NOMO-1 treated with DMSO at 0.1 percent for 48 hours (cell line): ENCODE results near the gene AQP9.

ENCODE experiments used
- DNase-seq: peaks from one replicate; lab custom pipeline; 2025; ENCODE audit not compliant: unreplicated experiment; lab: John Stamatoyannopoulos, UW

AQP9 gene

DNA sequence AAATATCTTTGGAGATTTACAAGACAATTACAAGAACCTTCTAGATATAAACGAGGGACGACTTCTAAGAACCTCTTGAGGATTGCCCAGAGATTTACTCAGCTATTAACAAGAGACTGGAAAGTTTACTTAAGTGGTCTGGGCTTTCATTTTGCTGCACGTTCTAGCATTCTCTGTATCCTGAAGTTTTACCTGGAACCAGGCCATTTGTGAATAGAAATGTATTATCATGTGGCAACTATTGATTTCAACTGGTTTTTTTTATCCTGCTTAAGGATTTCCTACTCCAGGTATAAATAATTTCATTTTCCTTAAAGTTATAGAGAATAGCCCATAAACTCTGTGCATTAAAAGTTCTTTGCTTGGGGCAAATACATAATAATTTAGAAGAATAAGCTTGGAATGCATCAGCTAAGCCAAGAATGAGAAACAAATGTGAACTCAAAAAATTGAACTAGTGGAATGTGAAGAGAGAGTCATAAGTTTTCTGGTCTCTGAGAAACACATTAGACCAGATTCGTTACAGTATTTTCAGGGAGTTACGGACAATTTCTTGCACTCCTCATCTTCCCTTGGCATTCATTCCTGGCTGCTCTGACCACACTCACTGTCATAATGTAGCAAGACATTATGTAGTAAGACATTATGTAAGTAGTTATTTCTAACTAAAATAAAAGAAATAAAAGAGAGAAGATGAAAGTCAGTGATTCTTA, 1.3 kb downstream of the AQP9 start:
- no peak for DNase-seq

DNA sequence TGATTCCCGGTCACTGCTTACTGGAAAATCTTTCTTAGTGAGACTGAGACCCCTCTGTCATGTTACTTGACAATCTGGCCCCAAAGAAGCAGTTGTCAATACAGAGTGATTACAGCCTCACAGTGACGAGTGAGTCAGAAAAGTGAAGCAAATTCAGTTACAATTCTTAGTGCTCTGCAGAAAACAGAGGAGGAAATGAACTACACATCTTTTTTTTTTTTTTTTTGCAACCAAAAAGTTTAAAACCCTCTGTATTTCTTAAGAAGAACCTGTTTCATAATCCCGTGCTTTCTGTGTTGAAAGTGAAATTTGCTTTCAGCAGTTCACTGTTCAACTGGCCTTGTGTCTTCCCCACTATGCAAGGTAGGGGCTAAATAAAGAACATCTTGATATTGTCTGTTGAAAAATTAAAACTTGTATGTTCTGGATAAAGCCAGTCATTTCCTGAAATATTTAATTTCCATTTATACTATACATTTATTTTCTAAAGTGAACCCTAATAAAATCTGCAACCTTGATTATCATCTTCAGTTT, 1.9 kb downstream of the AQP9 start:
- peak; percentile 80 for DNase-seq

DNA sequence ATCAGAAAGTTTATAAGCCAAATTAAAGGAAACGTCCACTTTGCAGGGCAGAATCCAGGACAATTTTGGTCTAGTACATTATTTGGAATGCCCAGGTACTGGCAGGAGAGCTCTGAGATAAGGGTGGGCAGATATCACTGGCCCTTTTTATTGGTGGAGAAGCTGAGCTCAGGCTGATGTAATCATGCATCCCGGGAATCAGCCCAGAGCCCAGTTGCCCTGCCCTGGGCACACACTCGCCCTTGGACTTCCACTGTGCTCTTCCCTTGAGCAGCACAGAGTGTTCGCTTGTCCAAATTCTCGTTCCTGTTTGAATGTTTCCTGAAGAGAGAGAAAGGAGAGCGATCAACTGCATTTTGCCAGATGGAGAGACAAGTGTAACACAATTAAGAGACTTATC, 3.7 kb downstream of the AQP9 start:
- no peak for DNase-seq

DNA sequence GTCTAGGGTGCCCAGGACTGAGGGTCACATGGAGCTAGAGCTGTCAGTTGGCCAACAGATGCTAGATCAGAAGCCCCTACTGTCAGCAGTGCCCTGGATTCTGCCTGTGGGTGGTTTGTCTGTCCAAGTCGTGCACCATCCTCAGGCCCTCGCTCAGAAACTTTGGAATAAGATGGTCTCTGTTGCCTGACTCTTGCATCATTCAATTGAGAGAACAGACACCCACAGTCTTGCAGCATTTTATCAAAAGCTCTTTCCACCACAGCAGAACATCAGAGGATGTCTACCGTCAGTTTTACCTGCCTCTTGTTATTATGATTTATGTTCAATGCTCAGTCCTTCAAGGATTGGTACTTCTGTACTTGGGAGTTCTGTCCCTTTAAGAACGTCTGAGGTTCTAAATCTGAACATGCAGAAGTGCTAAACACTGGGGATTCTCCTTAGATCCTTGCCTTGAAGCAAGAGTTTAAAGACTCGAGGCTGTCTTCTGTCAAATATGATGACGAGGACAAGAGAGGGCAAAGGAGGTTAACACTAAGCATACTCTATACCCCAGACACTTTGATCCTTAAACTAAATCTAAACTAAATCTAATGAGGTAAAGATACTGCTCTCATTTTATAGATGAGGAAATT, 4.8 kb downstream of the AQP9 start:
- DNase-seq = no peak

DNA sequence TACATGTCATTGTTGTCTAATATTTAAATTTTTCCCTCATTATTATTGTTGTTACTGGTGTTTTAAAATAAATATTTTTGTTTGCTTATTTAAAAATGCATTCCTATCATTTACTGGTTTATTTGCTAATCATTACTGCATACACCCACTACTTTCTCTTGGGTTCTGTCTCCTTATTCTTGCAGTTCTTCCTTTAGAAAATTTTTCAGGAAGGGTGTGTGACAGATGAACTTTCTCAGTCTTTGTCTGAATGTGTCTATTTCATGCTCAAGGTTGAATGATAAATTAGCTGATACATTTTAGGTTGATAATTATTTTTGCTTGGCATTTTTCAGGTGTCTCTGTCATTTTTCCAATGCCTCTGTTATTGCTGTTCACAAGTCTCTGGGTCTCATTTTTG, 7.4 kb downstream of the AQP9 start:
- DNase-seq = no peak

DNA sequence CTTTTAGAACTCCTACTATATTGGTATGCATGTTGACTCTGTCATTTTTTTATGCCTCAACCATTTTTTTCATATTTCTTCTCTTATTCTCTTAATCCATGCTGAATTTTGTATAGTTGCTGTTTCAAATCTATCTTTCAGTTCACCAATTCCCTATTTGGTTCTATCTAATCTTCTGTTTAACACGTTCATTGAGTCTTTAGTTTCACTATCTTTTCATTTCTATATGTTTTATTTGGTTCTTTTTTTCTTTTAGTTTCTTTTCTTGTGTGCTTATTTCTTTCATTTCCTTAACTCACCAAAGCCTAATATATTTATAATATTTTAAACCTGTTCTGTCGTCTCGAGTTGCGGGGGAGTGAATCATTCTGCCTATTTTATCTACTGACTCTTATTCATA, 8.0 kb downstream of the AQP9 start:
- DNase-seq = no peak

DNA sequence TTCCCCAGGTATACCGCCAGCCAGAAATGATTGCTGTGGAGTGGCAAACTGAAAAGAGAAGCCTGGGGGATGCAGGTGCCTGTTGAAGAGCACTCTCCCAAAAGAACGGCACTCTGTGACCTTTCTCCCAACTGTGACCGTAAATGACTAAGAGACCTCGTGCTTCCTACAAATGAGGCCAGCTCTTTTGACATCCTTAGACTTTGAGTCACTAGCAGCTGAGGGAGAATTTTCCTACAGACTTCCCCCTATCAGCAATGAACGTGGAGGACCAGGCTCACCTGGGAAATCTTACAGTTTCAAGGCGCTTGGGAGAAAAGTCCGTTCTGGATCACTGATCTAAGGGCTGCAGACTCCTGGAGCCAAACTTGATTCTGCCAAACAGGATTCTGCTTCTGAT, 8.6 kb downstream of the AQP9 start:
- DNase-seq = peak; percentile 83

DNA sequence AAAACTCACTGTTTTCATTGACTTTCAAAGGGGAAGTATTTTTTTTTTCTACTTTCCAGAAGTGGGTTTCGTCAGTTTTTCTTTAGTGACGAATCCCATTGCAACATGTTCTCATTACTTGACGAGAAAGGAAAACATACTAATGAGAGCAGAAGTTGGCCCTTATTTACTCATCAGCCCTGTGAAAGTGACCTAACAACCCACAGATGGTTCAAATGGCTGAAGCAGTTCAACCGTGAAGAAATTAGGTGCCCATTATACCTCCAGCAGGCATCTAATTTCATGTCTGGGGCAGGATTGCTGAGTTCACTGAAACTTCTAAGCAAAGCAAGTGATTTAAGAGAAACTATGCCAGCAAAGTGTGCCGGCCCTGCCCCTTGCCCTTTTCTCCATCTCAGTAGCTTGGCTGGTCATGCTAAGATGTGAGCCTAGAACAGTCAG, 9.0 kb downstream of the AQP9 start:
- DNase-seq = peak; percentile 91

DNA sequence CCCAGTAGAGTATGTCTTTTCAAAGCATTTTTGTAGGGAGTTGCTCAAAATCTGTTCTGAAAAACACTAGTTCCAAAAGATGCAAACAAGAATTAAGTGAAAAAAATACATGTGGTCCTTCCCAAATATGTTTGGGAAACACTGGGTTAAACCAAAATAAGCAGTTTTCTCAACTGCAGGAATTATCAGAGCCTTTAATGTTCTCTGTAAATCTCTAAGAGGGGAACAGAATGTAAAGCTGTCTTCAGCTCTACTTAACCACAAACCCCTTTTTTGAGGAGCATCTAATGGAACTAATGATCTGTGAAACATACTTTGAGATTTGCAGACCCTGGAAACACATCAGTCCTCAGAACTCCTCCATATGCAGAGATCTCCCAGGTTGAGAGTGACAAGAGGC, 9.9 kb downstream of the AQP9 start:
- DNase-seq = no peak

DNA sequence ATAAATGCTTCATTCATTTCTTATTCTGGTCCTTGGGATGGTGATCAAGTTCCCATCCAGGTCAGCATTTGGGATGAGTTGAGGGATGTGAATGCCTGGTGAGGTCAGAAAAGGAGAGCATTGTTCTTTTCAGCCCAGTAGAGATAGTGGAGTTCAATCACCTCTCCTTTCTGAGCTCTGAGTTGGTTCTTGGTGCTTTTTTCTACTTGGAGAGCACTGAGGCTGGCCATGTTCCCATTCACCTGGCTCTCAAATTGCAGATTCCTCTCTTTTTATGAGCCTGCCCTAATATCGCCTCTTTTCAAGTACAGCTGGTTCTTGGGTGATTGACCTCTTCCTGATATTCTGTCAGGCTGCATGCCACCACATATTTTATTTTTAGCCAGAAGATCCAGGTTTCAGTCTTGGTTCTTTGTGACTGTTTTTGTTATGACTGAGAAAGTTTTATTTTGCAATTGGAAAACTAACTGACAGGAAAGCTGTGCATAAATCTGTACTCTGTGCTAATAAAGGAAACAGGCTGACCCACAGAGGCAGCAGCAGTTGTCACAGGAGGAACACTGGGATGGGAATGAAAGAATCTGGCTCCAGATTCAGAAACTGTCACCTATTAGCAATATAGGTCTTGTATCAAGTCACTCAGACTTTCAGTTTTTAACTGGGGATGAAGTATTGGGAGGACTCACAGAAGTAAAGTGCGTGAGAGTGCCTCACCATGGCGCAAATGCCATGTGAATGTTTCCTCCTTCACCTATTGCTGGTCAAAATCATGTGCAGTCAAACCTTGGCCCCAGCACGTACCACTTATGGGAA, 10.7 kb downstream of the AQP9 start:
- no peak for DNase-seq

DNA sequence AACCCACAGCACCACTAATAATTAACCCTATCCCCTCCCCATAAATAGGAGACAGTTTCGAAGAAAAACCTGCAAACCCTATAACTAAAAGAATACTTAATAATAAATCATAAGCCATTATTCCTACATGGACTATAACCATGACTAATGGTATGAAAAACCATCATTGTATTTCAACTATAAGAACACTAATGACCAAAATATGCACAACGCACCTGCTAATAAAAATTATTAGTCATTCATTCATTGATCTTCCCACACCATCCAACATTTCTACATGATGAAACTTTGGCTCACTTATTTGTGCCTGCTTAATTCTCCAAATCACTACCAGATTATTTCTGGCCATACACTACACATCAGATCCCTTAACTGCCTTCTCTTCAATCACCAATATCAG, 16.6 kb downstream of the AQP9 start:
- DNase-seq = no peak

DNA sequence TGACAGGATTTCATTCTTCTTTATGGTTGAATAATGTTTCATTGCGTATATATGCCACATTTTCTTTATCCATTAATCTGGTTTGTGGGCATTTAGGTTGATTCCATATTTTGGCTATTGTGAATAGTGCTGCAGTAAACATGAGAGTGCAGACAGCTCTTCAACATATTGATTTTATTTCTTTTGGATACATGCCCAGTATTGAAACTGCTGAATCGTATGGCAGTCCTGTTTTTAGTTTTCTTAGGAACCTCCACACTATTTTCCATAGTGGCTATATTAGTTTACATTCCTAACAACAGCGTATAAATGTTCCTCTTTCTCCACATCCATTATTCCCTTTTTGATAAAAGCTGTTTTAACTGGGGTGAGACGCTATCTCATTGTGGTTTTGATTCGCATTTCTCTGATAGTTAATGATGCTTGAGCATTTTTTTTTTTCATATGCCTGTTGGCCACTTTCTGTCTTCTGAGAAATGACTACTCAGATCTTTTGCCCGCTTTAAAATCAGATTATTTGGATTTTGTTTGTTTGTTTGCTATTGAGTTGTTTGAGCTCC, 21.7 kb downstream of the AQP9 start:
- no peak for DNase-seq

DNA sequence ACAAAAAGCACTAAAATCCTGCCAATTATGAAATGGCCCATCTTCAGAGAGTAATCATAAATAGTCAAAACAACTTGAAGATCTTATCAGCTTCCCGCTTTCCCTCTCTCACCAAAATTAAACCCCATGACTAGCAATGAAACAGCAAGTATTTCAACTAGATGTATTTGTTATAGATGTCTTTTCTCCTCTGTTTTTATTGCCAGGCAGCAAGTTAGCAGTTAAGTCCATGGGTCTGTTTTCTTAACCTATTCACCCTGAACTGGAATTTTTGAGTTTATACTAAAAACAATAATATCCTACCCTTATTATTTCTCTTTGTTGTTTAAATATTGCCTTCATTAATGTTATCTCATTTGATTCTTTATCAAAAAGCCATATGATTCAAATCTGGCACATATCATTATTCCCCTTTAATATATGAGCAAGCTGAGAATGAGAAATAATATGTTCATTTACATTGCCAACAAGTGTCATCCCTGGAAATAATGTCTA, 23.3 kb downstream of the AQP9 start:
- DNase-seq = no peak

DNA sequence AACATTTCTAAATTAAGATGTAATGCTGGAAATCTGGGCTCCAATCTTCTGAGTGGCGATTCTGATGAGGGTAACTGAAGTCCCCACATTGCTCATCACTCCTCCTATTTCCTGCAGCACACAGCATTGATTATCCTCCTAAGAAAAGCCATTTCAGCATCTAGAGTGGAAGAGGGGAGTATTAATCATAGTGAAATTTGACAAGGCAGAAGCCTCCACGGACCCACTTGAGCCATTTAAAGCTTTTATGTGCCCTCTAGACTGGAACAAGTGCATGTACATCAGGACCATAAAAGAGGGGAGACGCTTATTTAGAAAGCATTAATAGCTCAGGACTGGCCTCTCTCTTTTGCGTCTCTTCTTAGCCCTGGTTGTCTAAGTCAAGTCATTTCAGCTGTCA, 25.8 kb downstream of the AQP9 start:
- no peak for DNase-seq

DNA sequence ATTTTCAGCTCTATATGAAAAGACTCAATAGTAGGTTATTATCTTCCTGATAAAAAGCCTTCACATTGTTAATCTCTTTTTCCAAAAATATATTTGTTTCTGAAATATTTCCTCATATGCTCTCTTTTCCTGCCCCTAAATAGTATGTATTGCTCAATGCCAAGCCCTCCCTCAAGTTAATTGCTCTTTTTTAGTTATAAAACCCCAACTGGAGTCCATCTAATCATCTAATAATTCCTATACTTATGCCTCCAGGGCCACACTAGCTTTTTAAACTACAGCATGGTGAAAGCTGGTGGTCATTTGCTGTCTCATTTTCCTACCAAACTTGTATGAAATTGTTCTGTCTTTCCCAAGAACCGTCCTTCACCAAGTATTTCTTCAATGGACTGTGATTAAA, 26.7 kb downstream of the AQP9 start:
- no peak for DNase-seq

DNA sequence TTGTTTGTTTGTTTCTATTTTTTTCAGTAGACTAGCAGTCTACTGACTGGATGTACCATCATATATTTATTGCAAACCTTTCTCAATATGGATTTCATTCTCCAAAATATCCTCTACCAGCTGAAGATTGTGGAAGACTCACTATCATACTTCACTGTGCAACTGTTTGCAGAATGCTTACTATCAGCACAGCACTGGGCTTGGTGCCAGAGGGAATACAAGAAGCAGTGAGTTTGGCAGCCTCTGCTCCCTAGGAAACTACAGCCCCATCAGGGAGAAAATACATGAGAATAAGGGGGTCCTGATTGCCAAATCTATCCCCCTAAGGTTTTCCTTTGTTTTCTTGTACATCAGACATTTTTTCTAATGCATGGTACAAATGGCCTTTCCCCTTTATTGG, 27.5 kb downstream of the AQP9 start:
- DNase-seq = no peak

DNA sequence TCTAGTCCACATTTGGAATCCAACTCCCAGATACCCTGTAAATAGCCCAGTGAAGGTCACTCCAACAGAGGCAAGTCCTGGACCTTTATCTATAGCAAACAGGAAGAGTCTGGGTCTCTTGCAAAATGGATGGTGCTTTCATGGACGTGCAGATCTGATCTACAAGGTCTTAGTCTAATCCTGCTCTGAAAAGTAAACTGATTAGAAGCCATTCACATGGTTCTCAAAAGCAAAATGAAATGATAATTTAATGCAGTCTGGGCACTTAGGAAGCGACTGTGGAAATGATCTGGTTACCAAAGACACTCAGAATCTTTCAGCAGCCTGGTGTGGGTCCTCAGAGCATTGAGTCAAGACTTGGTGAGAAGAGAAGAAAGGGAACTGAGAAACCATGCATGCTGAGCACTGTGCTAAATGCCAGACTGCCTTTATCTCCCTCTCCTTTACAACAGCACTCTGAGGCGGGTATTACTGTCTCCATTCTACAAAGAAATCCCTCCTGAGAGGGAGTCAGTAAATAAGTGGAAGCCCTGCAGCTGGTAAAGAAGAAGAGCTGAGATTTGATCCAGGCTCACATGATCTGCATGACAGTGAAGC, 29.0 kb downstream of the AQP9 start:
- no peak for DNase-seq

DNA sequence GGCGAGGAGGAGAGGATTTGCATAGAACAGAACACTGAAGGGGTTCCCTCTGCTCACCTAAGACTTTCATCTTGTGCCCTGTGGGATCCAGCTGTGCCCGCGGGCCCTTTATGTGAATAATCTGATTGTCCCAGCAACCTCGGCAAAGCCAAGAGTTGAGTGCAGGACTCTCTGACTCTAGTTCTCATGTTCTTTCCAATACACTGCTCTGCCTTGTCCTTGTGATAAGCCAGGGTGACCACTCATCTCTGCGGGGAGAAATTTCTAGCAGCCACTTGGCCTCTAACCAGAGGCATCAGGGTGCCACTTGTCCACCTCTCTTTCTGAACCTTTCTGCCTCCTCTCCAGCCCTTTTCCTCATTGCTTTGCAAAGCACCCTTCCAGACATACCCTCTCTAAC, 31.8 kb downstream of the AQP9 start:
- DNase-seq = no peak

DNA sequence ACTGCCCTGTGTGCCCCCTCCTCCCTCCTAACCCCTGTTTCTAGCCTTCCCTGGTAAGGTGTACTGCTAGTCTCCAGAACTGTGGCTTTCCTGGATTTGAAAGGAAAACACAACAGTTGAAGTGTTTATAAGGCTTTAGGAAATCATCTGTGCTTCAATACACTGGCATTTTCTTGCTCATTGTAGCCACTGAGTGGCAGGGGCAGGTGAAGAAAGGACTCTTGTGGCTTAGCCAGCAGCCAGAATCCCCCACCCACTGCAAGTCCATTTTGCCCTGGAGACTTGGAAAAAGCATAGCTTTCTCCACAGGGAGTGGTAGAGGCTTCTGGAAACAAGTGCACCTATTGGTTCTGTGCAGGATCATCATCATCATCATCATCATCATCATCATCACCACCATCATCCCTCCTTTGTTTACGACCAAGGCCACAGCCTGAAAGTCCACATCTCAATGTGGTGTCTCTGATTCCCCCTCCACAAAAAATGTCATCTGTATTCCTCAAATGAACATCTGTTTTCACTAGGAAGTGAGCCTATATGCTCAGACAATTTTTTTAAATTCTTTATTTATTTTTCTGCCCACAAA, 33.4 kb downstream of the AQP9 start:
- DNase-seq = no peak

DNA sequence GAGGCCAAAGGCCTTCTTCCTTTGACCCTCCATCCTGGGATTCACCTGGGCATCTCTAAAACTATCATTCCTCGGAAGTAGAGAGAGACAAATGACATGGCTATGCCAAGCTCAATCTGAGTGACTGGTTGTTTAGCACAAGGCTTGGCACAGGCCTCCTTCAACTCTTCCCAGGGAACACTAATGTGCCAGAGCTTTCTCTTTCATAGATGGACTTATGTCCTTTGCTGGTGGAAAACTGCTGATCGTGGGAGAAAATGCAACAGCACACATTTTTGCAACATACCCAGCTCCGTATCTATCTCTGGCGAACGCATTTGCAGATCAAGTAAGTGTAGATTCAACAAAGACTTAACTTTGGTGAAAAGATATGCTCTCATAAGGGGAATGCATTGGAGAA, 36.5 kb downstream of the AQP9 start:
- no peak for DNase-seq

DNA sequence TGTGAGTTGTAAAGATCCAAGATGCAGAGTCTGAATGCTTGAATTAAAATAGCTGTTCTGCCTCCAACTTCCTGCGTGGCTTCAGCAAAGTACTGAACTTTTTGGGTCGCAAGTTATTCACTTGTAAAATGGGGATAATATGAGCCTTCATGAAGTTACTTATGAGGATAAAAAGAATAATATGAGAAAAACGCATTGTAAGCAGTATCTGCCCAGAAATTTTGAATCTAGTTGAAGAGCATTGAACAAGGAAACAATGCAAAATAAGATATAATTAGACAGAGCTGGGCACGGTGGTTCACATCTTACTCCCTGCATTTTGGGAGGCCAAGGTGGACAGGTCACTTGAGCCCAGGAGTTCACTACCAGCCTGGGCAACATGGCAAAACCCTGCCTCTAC, 37.8 kb downstream of the AQP9 start:
- no peak for DNase-seq
